ENCODE measurements around the gene SH2D4B. TPM values are rescaled to one million over a fixed set of nuclear protein-coding genes. Genes with fewer than 3 reads are reported as not detected.
A peak's percentile ranks its signal among the peaks of the same experiment; 100 is the strongest.
"Not testable (repeated sequence)": the region's sequence is repeated elsewhere in the genome, so short reads cannot be mapped to it uniquely, and the experiment has no call there.

SH2D4B gene
- total RNA-seq, 1 donor from 2014 or later = not detected

GRCh38 chr10:80528185-80528700, 9.5 kb upstream of the SH2D4B start:
- no peak for DNase-seq (ENCODE audit: low read depth)
- no peak overlapping the region for H3K4me3 ChIP-seq (ENCODE audit: low read depth, low read length)
- TF ChIP-seq, protein P1, sequence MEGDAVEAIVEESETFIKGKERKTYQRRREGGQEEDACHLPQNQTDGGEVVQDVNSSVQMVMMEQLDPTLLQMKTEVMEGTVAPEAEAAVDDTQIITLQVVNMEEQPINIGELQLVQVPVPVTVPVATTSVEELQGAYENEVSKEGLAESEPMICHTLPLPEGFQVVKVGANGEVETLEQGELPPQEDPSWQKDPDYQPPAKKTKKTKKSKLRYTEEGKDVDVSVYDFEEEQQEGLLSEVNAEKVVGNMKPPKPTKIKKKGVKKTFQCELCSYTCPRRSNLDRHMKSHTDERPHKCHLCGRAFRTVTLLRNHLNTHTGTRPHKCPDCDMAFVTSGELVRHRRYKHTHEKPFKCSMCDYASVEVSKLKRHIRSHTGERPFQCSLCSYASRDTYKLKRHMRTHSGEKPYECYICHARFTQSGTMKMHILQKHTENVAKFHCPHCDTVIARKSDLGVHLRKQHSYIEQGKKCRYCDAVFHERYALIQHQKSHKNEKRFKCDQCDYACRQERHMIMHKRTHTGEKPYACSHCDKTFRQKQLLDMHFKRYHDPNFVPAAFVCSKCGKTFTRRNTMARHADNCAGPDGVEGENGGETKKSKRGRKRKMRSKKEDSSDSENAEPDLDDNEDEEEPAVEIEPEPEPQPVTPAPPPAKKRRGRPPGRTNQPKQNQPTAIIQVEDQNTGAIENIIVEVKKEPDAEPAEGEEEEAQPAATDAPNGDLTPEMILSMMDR (conservative IDR thresholded peaks at IDR 0.05; ENCODE audit: low read depth, low read length) = no peak

DNA sequence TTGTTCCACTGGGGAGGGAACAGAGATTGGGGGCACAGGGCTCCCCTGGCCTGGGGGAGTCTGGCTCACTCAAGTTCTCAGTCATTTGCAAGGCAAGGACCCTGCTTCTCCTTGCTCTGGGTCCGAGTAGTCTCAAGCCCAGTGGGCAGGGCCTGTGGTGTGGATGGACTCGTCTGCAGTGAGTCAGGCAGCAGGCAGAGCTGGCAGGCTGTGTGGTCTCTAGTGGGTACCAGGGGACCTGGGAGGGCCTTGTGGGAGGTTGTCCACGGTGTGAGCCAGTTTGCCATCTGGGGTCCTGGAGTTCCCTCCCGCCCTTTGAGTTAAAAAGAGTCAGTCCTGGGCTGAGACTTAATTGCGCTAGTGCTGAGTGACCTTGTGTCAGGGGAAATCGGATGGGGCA, 8.8 kb upstream of the SH2D4B start:
- TF ChIP-seq, protein P1 (conservative IDR thresholded peaks at IDR 0.05; ENCODE audit: low read depth, low read length) = no peak
- no peak for DNase-seq (ENCODE audit: low read depth)
- H3K4me3 ChIP-seq (ENCODE audit: low read depth, low read length) = no peak overlapping the region

DNA sequence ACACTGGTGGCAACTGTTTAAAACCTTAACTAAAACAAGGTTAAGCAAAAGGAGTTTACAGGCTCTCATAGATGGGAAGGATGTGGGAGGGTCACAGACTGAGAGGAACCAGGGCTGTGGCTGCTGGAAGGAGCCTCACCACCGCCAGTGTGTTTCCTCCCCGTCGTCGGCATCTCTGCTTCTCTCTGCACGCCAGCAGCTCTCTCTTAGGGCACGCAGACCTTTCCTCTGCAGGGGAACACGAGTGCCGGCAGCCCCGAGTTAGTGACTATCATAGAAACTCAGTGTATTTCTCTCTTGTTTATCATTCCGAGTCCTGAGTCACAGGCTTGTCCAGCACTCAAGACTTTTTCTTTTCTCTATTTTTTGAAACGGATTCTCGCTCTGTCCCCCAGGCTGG, 8.1 kb upstream of the SH2D4B start:
- H3K4me3 ChIP-seq (ENCODE audit: low read depth, low read length) = no peak overlapping the region
- TF ChIP-seq, protein P1 (conservative IDR thresholded peaks at IDR 0.05; ENCODE audit: low read depth, low read length) = no peak
- no peak for DNase-seq (ENCODE audit: low read depth)

DNA sequence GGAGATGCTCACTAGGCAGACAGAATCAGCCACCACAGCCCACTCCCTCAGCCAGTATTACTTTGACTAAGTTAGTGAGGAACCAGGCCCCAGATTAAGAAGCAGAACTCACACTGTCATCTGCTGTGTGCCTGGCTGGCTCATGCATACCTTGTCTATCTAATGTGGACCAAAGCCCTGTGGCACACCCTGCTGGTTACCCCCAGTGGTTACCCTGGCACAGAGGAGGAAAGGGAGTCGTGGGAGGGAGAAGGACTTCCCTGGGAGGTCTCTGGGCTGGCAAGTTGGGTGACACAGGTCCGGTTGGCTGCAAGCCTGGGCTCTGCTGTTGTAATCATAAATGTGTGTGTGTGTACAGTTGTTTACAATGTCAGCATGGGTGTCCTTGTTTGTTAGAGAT, 7.5 kb upstream of the SH2D4B start:
- no peak for DNase-seq (ENCODE audit: low read depth)
- TF ChIP-seq, protein P1 (conservative IDR thresholded peaks at IDR 0.05; ENCODE audit: low read depth, low read length) = peak; percentile 63
- H3K4me3 ChIP-seq (ENCODE audit: low read depth, low read length) = no peak overlapping the region

GRCh38 chr10:80530816-80531215, 6.9 kb upstream of the SH2D4B start:
- no peak for DNase-seq (ENCODE audit: low read depth)
- TF ChIP-seq, protein P1 (conservative IDR thresholded peaks at IDR 0.05; ENCODE audit: low read depth, low read length) = no peak
- no peak overlapping the region for H3K4me3 ChIP-seq (ENCODE audit: low read depth, low read length)

GRCh38 chr10:80532571-80532970, 5.1 kb upstream of the SH2D4B start:
- TF ChIP-seq, protein P1 (conservative IDR thresholded peaks at IDR 0.05; ENCODE audit: low read depth, low read length) = no peak
- no peak for DNase-seq (ENCODE audit: low read depth)
- H3K4me3 ChIP-seq (ENCODE audit: low read depth, low read length) = no peak overlapping the region

DNA sequence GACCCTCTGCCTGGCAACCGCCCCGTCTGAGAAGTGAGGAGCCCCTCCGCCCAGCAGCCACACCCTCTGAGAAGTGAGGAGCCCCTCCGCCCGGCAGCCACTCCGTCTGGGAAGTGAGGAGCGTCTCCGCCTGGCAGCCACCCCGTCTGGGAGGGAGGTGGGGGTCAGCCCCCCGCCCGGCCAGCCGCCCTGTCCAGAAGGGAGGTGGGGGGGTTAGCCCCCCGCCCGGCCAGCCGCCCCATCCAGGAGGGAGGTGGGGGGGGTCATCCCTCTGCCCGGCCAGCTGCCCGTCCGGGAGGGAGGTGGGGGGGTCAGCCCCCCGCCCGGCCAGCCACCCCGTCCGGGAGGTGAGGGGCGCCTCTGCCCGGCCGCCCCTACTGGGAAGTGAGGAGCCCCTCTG, 3.6 kb upstream of the SH2D4B start:
- H3K4me3 ChIP-seq (ENCODE audit: low read depth, low read length); DNase-seq (ENCODE audit: low read depth): not testable (repeated sequence)

DNA sequence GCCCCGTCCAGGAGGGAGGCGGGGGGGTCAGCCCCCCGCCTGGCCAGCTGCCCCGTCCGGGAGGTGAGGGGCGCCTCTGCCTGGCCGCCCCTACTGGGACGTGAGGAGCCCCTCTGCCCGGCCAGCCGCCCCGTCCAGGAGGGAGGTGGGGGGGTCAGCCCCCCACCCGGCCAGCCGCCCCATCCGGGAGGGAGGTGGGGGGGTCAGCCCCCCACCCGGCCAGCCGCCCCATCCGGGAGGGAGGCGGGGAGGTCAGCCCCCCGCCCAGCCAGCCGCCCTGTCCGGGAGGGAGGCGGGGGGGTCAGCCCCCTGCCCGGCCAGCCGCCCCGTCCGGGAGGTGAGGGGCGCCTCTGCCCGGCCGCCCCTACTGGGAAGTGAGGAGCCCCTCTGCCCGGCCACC, 3.1 kb upstream of the SH2D4B start:
- not testable (repeated sequence) for DNase-seq (ENCODE audit: low read depth); H3K4me3 ChIP-seq (ENCODE audit: low read depth, low read length)

Measured in epithelial cell of proximal tubule (primary cell).